Lung microvascular endothelial cell (primary cell): Measurements from ENCODE around the gene LGALS1. TPM values are rescaled to one million over a fixed set of nuclear protein-coding genes. Genes with fewer than 3 reads are reported as not detected.
"Not testable (repeated sequence)": the region's sequence is repeated elsewhere in the genome, so short reads cannot be mapped to it uniquely, and the experiment has no call there.

ENCODE experiments used
- DNase-seq, 2 donors: peaks; one replicate each; pipeline versions ENCODE4 v3.0.0 to v3.0.0-alpha.2; 2010; ENCODE audit warnings: low read depth in 2 of 2
- total RNA-seq: library from RNA; depleted of rRNA; stranded (reverse); fragments of >200 nt; gene quantifications from 2 replicates; pipeline ENCODE4 v1.2.1, GENCODE V29; 2014

Gene LGALS1
- total RNA-seq, 1 donor from 2014 or later: 2,589 TPM

GRCh38 chr22:37639070-37639760 is 36.2 kb upstream of the LGALS1 start, which contains the start of gene SH3BP1:
SH3BP1 (plus strand) TSS chr22:37639669; CDS start chr22:37639788, 119 bp downstream.
- DNase-seq: no peak

GRCh38 chr22:37639771-37640590 is 35.5 kb upstream of the LGALS1 start:
- no peak for DNase-seq

DNA sequence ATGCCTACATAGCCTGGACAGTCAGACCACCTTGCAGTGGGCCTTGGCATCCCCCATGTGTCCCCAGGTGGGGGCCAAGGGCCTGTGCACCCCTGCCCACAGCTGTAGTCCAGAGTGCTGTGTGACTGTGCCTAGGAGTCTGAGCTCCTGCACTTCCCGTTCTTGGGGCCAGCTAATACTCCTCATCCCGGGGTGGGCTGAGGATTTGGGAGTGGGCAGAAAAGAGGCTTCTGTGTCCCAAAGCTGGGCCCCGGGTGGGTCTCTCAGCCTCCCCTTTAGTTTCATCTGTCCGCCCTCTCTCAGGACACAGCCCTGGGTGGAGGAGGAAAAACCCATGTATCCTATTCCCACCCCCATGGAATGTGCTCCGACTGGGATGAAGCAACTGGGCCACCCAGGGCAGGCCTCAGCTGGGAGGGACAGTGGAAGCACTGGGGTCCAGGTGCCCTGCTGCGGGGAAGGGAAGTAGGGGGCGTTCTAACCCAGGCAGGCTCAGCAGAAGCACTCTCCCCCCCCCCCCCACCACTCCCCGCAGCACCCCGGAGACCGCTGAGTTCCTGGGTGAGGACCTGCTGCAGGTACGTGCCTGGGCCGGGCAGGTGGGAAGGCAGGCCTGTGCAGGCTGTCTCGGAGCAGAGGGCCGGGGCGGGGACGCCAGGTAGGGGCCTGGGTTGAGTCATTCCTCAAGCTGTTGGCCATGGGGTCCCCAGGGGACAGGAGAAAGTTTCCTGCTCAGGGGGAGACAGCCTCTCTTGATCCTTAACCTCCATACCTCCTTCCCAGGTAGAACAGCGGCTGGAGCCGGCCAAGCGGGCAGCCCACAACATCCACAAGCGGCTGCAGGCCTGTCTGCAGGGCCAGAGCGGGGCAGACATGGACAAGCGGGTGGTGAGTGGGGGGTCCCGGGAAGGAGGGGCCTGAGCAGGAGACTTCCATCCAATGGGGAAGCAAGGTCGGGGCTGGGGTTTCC is 34.6 kb upstream of the LGALS1 start:
- DNase-seq: no peak

GRCh38 chr22:37641561-37641949 is 33.9 kb upstream of the LGALS1 start:
- no peak for DNase-seq

GRCh38 chr22:37643225-37643847 is 32.1 kb upstream of the LGALS1 start:
- DNase-seq: peak; percentile 67 to 80

- DNase-seq: no peak
Observed at GRCh38 chr22:37647317-37647716, 28.1 kb upstream of the LGALS1 start.

- DNase-seq: no peak
Observed at GRCh38 chr22:37647928-37648327, 27.5 kb upstream of the LGALS1 start.

GRCh38 chr22:37650463-37651136 is 24.8 kb upstream of the LGALS1 start:
- no peak for DNase-seq

- DNase-seq: no peak
Observed at GRCh38 chr22:37654563-37655251, 20.7 kb upstream of the LGALS1 start.

DNA sequence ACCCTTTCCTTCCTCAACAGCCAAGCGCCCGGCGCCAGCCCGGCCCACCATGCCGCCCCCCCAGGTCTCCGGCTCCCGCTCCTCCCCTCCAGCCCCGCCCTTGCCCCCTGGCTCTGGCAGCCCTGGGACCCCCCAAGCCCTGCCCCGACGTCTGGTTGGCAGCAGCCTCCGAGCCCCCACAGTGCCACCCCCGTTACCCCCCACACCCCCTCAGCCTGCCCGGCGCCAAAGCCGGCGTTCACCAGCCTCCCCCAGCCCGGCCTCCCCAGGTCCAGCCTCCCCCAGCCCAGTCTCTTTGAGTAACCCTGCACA is 20.2 kb upstream of the LGALS1 start:
- DNase-seq: no peak

DNA sequence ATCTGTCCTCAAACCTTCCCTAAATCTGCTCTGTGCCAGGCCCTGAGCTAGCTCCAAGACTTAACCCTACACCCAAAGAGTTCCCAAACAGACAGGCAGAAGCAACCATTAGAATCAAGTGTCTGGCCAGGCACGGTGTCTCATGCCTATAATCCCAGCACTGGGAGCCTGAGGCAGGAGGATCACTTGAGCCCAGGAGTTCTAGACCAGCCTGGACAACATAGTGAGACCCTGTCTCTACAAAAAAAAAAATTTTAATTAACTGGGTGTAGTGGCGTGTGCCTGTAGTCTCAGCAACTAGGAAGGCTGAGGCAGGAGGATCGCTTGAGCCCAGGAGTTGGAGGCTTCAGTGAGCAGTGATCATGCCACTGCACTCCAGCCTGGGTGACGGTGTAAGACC is 18.9 kb upstream of the LGALS1 start:
- not testable (repeated sequence) for DNase-seq

GRCh38 chr22:37657590-37658132 is 17.8 kb upstream of the LGALS1 start:
- DNase-seq: peak in 1 of 2 donors; percentile 24

DNA sequence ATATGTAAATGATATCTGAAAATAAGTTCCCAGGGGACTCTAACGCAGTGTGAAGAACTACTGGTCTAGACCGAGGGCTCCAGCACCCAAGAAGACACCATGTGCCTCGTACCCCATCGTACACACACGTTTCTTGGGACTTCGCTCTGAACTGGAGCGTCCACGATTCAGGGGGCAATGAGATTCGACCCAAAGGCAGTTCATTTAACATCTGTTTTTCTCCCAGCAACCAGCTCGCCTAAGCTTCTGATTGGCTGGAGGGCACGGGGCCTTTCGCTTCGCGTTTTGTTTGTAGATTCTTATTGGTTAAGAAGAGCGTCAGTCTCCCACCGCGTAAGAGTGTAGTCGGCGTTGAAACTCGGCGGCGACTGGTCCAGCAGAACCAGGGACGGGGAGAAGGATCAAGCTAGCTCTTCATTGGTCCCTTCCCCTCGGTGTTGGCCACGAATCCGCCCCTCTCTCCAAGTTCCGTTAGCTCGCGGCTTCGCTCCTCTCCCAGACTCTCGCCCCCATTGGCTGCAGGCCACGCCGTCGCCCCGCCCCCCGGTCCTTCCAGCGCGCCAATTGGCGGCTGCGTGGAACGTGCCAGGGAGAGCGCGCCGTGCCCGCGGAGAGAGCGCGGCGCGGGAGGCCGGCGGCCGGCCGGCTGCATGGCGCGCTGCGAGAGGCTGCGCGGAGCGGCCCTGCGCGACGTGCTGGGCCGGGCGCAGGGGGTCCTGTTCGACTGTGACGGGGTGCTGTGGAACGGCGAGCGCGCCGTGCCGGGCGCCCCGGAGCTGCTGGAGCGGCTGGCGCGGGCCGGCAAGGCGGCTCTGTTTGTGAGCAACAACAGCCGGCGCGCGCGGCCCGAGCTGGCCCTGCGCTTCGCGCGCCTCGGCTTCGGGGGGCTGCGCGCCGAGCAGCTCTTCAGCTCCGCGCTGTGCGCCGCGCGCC is 17.0 kb upstream of the LGALS1 start, which contains the start of gene PDXP:
PDXP (plus strand) TSS at position 591 of the 933 bp plus-strand sequence; CDS start at position 651, 60 bp downstream.
- peak; percentile 100 for DNase-seq

- DNase-seq: no peak
Observed at GRCh38 chr22:37659066-37659896, 16.2 kb upstream of the LGALS1 start.

DNA sequence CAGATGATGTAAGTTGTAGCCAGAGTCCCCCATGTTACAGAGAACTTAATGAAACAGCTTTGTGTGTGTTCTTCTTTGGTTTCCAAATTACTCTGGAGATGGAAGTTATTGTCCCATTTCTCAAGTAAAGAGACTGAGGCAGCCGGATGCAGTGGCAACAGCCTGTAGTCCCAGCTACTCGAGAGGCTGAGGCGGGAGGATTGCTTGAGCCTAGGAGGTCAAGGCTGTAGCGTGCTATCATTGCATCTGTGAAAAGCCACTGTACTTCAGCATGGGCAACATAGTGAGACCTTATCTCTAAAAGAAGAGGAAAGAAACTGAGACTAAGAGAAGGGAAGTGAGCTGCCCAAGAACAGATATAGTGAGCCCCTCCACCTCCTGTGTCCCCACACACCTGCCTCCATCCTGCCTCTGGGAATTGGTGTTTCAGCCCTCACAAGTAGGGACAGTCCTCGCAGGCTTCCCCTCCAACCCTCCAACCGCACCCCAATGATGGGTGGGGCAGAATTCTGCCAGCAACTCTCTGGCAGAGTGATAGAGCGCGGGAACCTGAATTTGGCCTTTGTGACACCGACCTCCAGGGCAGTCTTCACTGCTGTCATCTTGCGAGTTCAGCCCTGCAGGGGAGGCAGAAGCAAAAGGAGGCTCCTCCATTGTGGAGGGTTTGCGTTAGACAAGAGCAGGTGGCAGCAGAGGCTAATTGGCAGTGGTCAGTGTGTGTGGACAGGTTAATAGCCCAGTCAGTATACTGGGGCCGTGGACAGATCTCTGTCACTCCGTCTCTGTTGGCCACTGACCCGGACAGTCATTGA is 15.3 kb upstream of the LGALS1 start:
- no peak for DNase-seq

GRCh38 chr22:37660709-37661045 is 14.8 kb upstream of the LGALS1 start:
- DNase-seq: no peak
